ENCODE data around the gene P4HB. TPM values are rescaled to one million over a fixed set of nuclear protein-coding genes. Genes with fewer than 3 reads are reported as not detected.

P4HB gene
- total and polyA plus RNA-seq, 3 donors from 2014 or later: 205 to 230 (median 213) TPM

DNA sequence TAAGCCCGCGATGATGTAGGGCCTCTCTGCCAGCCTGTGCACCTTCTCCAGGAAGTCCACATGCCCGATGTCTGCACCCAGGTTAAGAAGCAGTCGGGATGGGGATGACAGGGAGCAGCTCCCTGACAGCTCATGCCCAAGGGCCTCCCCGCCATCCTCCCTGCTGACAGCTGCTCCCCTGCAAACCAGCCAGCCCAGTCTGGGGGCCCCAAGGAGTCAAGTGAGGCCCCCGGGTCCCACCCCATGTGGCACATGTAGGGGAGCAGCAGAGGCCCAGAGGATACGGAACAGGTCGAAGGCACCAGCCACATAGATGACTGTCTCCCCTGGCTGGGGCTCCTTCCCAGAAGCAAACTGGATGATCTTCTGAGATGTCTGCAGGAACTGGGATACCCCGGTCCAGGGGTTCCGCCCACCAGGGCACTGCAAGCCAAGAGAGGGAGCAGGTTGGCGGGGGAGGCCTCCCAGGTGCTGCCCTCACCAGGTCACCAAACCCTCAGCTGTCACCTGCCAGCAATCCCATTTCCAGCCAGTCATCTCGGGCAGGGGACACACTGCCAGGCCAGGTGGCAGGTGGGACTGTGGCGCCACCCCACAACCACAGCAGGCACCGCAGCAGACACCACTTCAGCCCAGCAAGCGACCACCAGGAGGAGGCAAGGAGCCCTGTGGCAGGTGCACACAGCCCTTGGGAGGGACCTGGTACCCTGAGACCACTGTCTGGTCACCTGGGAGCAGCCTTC is 46.3 kb upstream of the P4HB start:
- no peaks in the 10 kb centered on the region for H3K36me3 ChIP-seq (ENCODE audit: low read depth, missing control alignments)
- no peaks in the 10 kb centered on the region for H3K9me3 ChIP-seq
- intact Hi-C loops (cut with DNase I; ENCODE audit: low total_unique reads): no loop called here
- no peak overlapping the region for H3K27ac ChIP-seq
- TF ChIP-seq, protein P1, sequence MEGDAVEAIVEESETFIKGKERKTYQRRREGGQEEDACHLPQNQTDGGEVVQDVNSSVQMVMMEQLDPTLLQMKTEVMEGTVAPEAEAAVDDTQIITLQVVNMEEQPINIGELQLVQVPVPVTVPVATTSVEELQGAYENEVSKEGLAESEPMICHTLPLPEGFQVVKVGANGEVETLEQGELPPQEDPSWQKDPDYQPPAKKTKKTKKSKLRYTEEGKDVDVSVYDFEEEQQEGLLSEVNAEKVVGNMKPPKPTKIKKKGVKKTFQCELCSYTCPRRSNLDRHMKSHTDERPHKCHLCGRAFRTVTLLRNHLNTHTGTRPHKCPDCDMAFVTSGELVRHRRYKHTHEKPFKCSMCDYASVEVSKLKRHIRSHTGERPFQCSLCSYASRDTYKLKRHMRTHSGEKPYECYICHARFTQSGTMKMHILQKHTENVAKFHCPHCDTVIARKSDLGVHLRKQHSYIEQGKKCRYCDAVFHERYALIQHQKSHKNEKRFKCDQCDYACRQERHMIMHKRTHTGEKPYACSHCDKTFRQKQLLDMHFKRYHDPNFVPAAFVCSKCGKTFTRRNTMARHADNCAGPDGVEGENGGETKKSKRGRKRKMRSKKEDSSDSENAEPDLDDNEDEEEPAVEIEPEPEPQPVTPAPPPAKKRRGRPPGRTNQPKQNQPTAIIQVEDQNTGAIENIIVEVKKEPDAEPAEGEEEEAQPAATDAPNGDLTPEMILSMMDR (IDR thresholded peaks at IDR 0.05): no peak
- no peak for TF ChIP-seq POLR2A (IDR thresholded peaks at IDR 0.05)
- WGBS, 2 donors: 89 to 94% methylated on average over 7 to 15 of the region's 15 CpGs
- H3K4me3 ChIP-seq: no peak overlapping the region
- no peaks in the 10 kb centered on the region for H3K27me3 ChIP-seq
- no peak for DNase-seq
- peaks cover 15% of the 10 kb centered on the region for H3K4me1 ChIP-seq

DNA sequence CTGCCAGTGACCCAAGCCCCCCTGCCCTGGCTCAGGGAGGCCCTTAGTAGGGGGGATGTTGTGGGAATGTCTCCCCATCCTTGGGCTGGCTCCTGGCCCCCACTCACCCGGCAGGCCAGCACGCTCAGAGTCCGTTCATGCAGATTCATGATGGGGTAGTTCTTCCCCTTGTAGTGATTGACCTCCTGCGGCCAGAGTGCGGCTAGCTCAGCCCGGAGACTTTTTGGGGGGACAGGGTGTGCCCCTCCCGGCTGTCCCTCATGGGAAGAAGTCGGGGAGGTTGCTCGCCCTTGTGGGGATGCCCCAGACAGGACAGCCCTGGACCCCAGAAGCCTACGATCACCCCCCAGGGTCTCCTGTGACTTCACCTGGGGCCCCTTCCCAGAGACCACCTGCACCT is 45.7 kb upstream of the P4HB start:
- H3K36me3 ChIP-seq (ENCODE audit: low read depth, missing control alignments): no peaks in the 10 kb centered on the region
- no peak for DNase-seq
- no peak overlapping the region for H3K27ac ChIP-seq
- peaks cover 13% of the 10 kb centered on the region for H3K4me1 ChIP-seq
- no peak overlapping the region for H3K4me3 ChIP-seq
- H3K9me3 ChIP-seq: no peaks in the 10 kb centered on the region
- intact Hi-C loops (cut with DNase I; ENCODE audit: low total_unique reads): no loop called here
- 94% methylated on average over 7 of the region's 10 CpGs; no CpG with 5 or more reads in 1 of the 2 donors for WGBS, 2 donors
- TF ChIP-seq POLR2A (IDR thresholded peaks at IDR 0.05): no peak
- no peaks in the 10 kb centered on the region for H3K27me3 ChIP-seq

- Histone ChIP-seq H3K4me1 (peaks cover 11% of the 10 kb centered on the region), H3K27me3 (no peaks in the 10 kb centered on the region), H3K36me3 (ENCODE audit: low read depth, missing control alignments) (no peaks in the 10 kb centered on the region), H3K9me3 (no peaks in the 10 kb centered on the region), H3K27ac (no peak overlapping the region), H3K4me3 (no peak overlapping the region)
- TF ChIP-seq POLR2A (IDR thresholded peaks at IDR 0.05): no peak
- TF ChIP-seq, protein P1 (IDR thresholded peaks at IDR 0.05): no peak
- intact Hi-C loops (cut with DNase I; ENCODE audit: low total_unique reads): no loop called here
- 89 to 96% methylated on average over 8 to 16 of the region's 16 CpGs for WGBS, 2 donors
- DNase-seq: no peak
These were observed 45.1 kb upstream of the P4HB start for GRCh38 chr17:81905424-81905875.

DNA sequence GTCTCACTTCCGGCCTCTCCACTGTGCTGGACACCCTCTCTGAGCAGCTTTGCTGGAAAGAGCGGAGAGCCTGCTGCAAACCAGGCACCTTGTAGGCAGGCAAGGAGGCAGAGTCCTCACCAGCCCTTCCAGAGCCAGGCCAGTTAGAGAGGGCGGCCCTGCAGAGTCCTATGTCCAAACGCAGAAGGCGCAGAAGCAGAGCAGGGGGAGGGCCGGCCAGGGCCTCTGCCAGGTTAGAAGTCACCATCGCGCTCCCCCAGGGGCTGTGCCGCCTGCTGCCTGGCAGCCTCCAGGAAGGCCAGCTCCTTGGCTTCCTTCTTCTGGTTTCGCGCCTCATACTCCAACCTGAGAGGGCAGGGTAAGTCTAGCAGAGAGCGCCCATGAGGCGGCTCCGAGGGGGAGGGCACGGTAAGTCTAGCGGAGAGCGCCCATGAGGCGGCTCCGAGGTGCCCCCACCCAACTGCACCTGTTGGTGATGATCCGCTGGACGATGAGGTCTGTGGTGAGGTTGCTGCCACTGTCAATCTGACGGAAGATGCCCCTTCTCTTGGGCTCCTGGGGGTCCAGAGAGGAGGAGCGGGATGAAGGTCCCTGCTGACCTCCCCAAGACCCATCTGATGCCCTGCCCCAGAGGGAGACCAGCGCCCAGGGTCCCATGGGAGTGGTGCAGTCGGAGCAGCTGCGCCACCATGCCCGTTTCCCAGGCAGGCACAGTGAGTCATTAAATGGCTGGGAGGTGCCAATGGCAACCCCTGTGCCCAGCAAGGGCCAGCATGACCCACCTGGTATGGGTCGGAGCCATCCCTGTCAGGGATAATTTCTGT is 44.5 kb upstream of the P4HB start:
- intact Hi-C loops (cut with DNase I; ENCODE audit: low total_unique reads): no loop called here
- Histone ChIP-seq H3K36me3 (ENCODE audit: low read depth, missing control alignments) (no peaks in the 10 kb centered on the region), H3K4me1 (peaks cover 6% of the 10 kb centered on the region), H3K4me3 (no peak overlapping the region), H3K9me3 (no peaks in the 10 kb centered on the region), H3K27ac (no peak overlapping the region), H3K27me3 (no peaks in the 10 kb centered on the region)
- WGBS, 2 donors: 95% methylated on average over 16 to 27 of the region's 28 CpGs
- DNase-seq: no peak
- no peak for TF ChIP-seq POLR2A (IDR thresholded peaks at IDR 0.05)

- intact Hi-C loops (cut with DNase I; ENCODE audit: low total_unique reads): no loop called here
- H3K4me3 ChIP-seq: no peak overlapping the region
- no peaks in the 10 kb centered on the region for H3K9me3 ChIP-seq
- H3K27ac ChIP-seq: no peak overlapping the region
- DNase-seq: no peak
- 92 to 93% methylated on average over 18 to 24 of the region's 24 CpGs for WGBS, 2 donors
- H3K27me3 ChIP-seq: no peaks in the 10 kb centered on the region
- no peaks in the 10 kb centered on the region for H3K36me3 ChIP-seq (ENCODE audit: low read depth, missing control alignments)
- H3K4me1 ChIP-seq: peaks cover 6% of the 10 kb centered on the region
- TF ChIP-seq, protein P1 (IDR thresholded peaks at IDR 0.05): no peak
- no peak for TF ChIP-seq POLR2A (IDR thresholded peaks at IDR 0.05)
These were observed 43.7 kb upstream of the P4HB start for GRCh38 chr17:81903896-81904599.
